ENCODE results near the gene RBFA. TPM values are rescaled to one million over a fixed set of nuclear protein-coding genes. Genes with fewer than 3 reads are reported as not detected.
A peak's percentile ranks its signal among the peaks of the same experiment; 100 is the strongest.
"Not testable (repeated sequence)": the region's sequence is repeated elsewhere in the genome, so short reads cannot be mapped to it uniquely, and the experiment has no call there.

Gene RBFA
- total and polyA plus RNA-seq, 2 of the 13 experiments (the other 11 are each of a cell fraction or from before 2014, with no cell fraction given) = 29.7 to 42.4 TPM

DNA sequence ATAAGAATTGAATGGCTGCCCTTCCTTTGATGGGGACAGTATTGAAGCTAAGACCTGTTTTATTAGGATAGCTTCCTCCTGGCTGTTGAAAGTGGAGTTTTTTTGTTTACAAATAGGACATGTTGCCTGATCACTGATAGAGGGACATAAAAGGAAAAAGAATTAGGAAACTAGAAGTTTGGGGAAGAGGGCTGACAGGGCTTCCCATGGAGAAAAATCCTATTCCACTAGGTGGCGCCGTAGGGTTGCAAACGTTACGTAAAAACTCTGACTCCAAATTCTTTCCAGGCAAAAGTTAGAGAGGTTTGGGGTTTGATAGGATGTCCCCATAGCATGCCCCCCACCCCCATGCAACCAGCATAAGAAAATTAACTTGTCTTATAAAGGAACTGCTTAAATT is 11.1 kb upstream of the RBFA start:
- H4K20me1 ChIP-seq (ENCODE audit: insufficient read depth, low read length) = no peaks in the 10 kb centered on the region
- no peaks in the 10 kb centered on the region for H3K27me3 ChIP-seq (ENCODE audit: control insufficient read depth in 1 of 2, insufficient read depth in 2 of 2, low read length in 2 of 2)
- H3K4me1 ChIP-seq (ENCODE audit: insufficient read depth, low read length) = no peaks in the 10 kb centered on the region
- ATAC-seq (no peak), FAIRE-seq (no peak), DNase-seq (ENCODE audit: low spot score) (no peak)
- in situ Hi-C loops (cut with HindIII; ENCODE audit: extremely low pct_ligation_motif_present, low pct_unique_long_range_greater_than_20kb) (no loop called here), intact Hi-C loops (cut with micrococcal nuclease; ENCODE audit: unreplicated experiment) (no loop called here)
- peaks cover 81% of the 10 kb centered on the region for H3K9me3 ChIP-seq (ENCODE audit: low read length)
- 80% methylated on average over 4 of the region's 4 CpGs for WGBS (ENCODE audit: low lambda C conversion rate)
- no TSS peak for BruUV-seq (replicated peaks)
- no peak overlapping the region for H3K9ac ChIP-seq (ENCODE audit: insufficient read depth, low read depth, low read length)
- TF ChIP-seq, protein P1, sequence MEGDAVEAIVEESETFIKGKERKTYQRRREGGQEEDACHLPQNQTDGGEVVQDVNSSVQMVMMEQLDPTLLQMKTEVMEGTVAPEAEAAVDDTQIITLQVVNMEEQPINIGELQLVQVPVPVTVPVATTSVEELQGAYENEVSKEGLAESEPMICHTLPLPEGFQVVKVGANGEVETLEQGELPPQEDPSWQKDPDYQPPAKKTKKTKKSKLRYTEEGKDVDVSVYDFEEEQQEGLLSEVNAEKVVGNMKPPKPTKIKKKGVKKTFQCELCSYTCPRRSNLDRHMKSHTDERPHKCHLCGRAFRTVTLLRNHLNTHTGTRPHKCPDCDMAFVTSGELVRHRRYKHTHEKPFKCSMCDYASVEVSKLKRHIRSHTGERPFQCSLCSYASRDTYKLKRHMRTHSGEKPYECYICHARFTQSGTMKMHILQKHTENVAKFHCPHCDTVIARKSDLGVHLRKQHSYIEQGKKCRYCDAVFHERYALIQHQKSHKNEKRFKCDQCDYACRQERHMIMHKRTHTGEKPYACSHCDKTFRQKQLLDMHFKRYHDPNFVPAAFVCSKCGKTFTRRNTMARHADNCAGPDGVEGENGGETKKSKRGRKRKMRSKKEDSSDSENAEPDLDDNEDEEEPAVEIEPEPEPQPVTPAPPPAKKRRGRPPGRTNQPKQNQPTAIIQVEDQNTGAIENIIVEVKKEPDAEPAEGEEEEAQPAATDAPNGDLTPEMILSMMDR (CRISPR knock-in tag; IDR thresholded peaks at IDR 0.05) = peak; percentile 13; the same call in 1 of the 2 replicates
- TF ChIP-seq, protein P2, sequence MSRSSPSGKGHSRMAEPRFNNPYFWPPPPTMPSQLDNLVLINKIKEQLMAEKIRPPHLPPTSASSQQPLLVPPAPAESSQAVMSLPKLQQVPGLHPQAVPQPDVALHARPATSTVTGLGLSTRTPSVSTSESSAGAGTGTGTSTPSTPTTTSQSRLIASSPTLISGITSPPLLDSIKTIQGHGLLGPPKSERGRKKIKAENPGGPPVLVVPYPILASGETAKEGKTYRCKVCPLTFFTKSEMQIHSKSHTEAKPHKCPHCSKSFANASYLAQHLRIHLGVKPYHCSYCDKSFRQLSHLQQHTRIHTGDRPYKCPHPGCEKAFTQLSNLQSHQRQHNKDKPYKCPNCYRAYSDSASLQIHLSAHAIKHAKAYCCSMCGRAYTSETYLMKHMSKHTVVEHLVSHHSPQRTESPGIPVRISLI (CRISPR knock-in tag; IDR thresholded peaks at IDR 0.05; ENCODE audit: borderline replicate concordance) = no peak
- H3K27ac ChIP-seq (ENCODE audit: extremely low read length, insufficient read depth, low read length) = no peak overlapping the region
- no peaks in the 10 kb centered on the region for H3K79me2 ChIP-seq (ENCODE audit: insufficient read depth, low read length)
- no peak overlapping the region for H3K4me3 ChIP-seq (replicated peaks in 1 of 3; ENCODE audit: insufficient read depth in 1 of 3, low read depth in 2 of 3, low read length in 3 of 3)
- no peak overlapping the region for H3K4me2 ChIP-seq (ENCODE audit: low read depth, low read length)
- no peaks in the 10 kb centered on the region for H3K36me3 ChIP-seq (replicated peaks in 1 of 2; ENCODE audit: control insufficient read depth in 1 of 2, insufficient read depth in 2 of 2, low read length in 2 of 2)
- H2AFZ ChIP-seq (ENCODE audit: low read length) = no peak overlapping the region
- POLR2A ChIA-PET = no interaction called here
- CTCF ChIA-PET (ENCODE audit: low intra/inter-chr PET ratio, low total read pairs) = no interaction called here

- DNase-seq (ENCODE audit: low spot score) = no peak
- TF ChIP-seq SSRP1 (CRISPR knock-in tag; IDR thresholded peaks at IDR 0.05) = no peak
- TF ChIP-seq ZNF30 (CRISPR knock-in tag; IDR thresholded peaks at IDR 0.05) = no peak
- no peak for TF ChIP-seq ZIK1 (CRISPR knock-in tag; IDR thresholded peaks at IDR 0.05; ENCODE audit: borderline replicate concordance, low read depth)
- intact Hi-C loops (cut with micrococcal nuclease; ENCODE audit: unreplicated experiment) = no loop called here
- ATAC-seq = no peak
- Histone ChIP-seq H3K36me3 (replicated peaks in 1 of 2; ENCODE audit: control insufficient read depth in 1 of 2, insufficient read depth in 2 of 2, low read length in 2 of 2) (no peaks in the 10 kb centered on the region), H3K9ac (ENCODE audit: insufficient read depth, low read depth, low read length) (no peak overlapping the region), H3K27ac (ENCODE audit: extremely low read length, insufficient read depth, low read length) (no peak overlapping the region), H4K20me1 (ENCODE audit: insufficient read depth, low read length) (no peaks in the 10 kb centered on the region), H3K4me1 (ENCODE audit: insufficient read depth, low read length) (peaks cover 6% of the 10 kb centered on the region; the same call in 1 of the 2 replicates), H3K4me2 (ENCODE audit: low read depth, low read length) (no peak overlapping the region), H3K4me3 (replicated peaks in 1 of 3; ENCODE audit: insufficient read depth in 1 of 3, low read depth in 2 of 3, low read length in 3 of 3) (no peak overlapping the region), H2AFZ (ENCODE audit: low read length) (no peak overlapping the region), H3K9me3 (ENCODE audit: low read length) (peaks cover 53% of the 10 kb centered on the region), H3K79me2 (ENCODE audit: insufficient read depth, low read length) (no peaks in the 10 kb centered on the region), H3K27me3 (ENCODE audit: control insufficient read depth in 1 of 2, insufficient read depth in 2 of 2, low read length in 2 of 2) (no peaks in the 10 kb centered on the region)
- POLR2A ChIA-PET = no interaction called here
- CTCF ChIA-PET (ENCODE audit: low intra/inter-chr PET ratio, low total read pairs) = no interaction called here
- no TSS peak for BruUV-seq (replicated peaks)
- WGBS (ENCODE audit: low lambda C conversion rate) = 92% methylated on average over 7 of the region's 7 CpGs
- FAIRE-seq = no peak
- in situ Hi-C loops (cut with HindIII; ENCODE audit: extremely low pct_ligation_motif_present, low pct_unique_long_range_greater_than_20kb) = no loop called here
Measured at GRCh38 chr18:80026363-80026762, 7.9 kb upstream of the RBFA start.

DNA sequence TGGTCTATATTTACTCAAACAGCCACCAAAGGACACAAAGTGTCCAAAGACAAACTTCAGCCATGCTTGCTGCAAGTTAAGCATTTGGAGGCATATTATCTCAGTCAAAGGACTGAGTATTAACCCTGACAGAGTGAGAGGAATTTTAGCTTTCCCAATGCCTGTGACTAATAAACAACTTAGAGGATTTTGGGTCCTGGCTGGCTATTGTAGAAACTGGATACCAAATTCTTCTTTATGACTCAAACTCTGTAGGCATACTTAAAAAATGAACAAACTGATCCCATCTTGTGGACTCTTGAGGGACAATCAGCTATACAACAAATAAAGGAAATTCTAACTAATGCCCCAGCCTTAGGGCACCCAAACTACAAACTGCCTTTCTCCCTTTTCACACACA is 6.5 kb upstream of the RBFA start:
- ATAC-seq; POLR2A ChIA-PET; H3K27ac ChIP-seq (ENCODE audit: extremely low read length, insufficient read depth, low read length); H3K9ac ChIP-seq (ENCODE audit: insufficient read depth, low read depth, low read length); intact Hi-C loops (cut with micrococcal nuclease; ENCODE audit: unreplicated experiment); BruUV-seq (replicated peaks); FAIRE-seq; H3K36me3 ChIP-seq (replicated peaks in 1 of 2; ENCODE audit: control insufficient read depth in 1 of 2, insufficient read depth in 2 of 2, low read length in 2 of 2); H4K20me1 ChIP-seq (ENCODE audit: insufficient read depth, low read length); DNase-seq (ENCODE audit: low spot score); CTCF ChIA-PET (ENCODE audit: low intra/inter-chr PET ratio, low total read pairs); H3K27me3 ChIP-seq (ENCODE audit: control insufficient read depth in 1 of 2, insufficient read depth in 2 of 2, low read length in 2 of 2); H3K4me2 ChIP-seq (ENCODE audit: low read depth, low read length); H3K4me3 ChIP-seq (replicated peaks in 1 of 3; ENCODE audit: insufficient read depth in 1 of 3, low read depth in 2 of 3, low read length in 3 of 3); in situ Hi-C loops (cut with HindIII; ENCODE audit: extremely low pct_ligation_motif_present, low pct_unique_long_range_greater_than_20kb); H2AFZ ChIP-seq (ENCODE audit: low read length); H3K79me2 ChIP-seq (ENCODE audit: insufficient read depth, low read length): not testable (repeated sequence)
- peaks cover 15% of the 10 kb centered on the region for H3K4me1 ChIP-seq (ENCODE audit: insufficient read depth, low read length)
- peaks cover 40% of the 10 kb centered on the region for H3K9me3 ChIP-seq (ENCODE audit: low read length)

Measured in HepG2 (cell line).